HG02970 (cell line): ENCODE data around the gene KRT86.

Experiments
- ATAC-seq: cut with Tn5 transposase; IDR thresholded peaks from one replicate; pipeline ENCODE4 v1.9.1; 2021; ENCODE audit warnings: mild to moderate bottlenecking, moderate library complexity, moderate number of reproducible peaks; ENCODE audit not compliant: unreplicated experiment, low FRiP score

The KRT86 gene

GRCh38 chr12:52274521-52275120 lies at the start of gene KRT86:
TSS of gene KRT86 (plus strand) at chr12:52274645. CDS start at chr12:52301917, 27,272 bp downstream.
- no peak for ATAC-seq

GRCh38 chr12:52225752-52226151 lies 48.7 kb upstream of the KRT86 start:
- no peak for ATAC-seq

GRCh38 chr12:52226446-52226845 lies 48.0 kb upstream of the KRT86 start:
- ATAC-seq = no peak

GRCh38 chr12:52227606-52228166 lies 46.8 kb upstream of the KRT86 start:
- ATAC-seq = no peak

DNA sequence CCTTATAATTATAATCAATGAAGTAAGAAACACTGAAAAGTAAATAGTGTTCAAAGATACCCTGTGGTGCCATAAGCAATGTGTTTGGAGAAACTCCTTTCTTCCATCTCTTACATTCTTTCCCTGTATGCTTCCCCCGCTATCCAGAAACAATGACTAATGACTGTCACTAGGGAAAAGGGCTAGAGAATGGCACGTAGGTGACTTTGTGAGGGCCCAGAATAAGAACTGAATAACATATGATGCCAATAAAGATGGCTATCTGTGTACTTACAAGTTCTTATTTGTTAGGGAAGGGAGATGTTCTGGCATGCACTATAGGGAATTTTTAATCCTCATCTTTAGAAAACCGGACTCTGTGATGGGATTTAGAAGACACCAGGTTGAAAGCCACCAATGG lies 46.1 kb upstream of the KRT86 start:
- ATAC-seq = no peak

GRCh38 chr12:52228931-52229330 lies 45.5 kb upstream of the KRT86 start:
- no peak for ATAC-seq

- no peak for ATAC-seq
Measured at GRCh38 chr12:52229836-52230343, 44.6 kb upstream of the KRT86 start.

DNA sequence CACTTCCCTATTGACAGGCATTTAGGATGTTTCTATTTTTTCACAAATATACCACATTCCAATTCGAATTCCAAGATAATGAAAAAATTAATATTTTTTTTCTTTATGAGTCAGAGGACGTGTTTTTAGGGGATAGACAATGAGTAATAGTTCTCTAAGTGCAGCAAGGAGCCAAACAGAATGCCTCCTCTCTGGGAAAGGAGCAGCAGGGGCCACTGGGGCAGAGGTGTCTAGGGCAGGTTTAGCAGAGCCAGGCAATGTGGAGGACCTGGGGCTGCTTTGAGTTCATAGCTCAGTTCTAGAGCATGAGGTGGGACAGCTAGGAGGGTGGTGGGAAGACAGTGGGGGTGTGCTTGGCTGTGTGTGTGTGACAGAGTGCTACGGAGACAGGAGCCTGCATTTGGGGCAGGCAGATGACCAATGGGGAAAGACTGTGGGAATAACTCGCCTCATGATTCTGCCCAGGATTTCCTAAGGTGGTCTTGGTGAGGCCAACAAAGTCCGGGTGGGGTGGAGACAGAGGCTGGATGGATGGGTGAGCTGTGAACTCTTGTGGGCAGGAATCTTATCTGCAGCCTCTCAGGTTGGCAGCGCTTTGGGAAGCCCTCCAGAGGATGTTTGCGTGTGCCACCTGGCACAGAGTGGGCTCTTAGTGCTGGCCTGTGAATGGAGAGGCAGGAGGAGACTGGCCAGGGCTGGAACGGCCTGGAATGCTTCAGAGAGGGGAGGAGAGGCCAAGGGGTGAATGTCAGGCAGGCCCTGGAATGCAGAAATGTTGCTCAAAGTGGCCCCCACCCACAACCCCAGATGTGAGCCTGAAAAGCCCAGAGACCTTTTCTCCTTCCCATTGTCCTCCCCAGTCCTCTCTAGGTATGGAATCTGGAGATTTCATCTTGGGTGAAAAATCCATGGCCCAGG lies 43.8 kb upstream of the KRT86 start:
- ATAC-seq = no peak

DNA sequence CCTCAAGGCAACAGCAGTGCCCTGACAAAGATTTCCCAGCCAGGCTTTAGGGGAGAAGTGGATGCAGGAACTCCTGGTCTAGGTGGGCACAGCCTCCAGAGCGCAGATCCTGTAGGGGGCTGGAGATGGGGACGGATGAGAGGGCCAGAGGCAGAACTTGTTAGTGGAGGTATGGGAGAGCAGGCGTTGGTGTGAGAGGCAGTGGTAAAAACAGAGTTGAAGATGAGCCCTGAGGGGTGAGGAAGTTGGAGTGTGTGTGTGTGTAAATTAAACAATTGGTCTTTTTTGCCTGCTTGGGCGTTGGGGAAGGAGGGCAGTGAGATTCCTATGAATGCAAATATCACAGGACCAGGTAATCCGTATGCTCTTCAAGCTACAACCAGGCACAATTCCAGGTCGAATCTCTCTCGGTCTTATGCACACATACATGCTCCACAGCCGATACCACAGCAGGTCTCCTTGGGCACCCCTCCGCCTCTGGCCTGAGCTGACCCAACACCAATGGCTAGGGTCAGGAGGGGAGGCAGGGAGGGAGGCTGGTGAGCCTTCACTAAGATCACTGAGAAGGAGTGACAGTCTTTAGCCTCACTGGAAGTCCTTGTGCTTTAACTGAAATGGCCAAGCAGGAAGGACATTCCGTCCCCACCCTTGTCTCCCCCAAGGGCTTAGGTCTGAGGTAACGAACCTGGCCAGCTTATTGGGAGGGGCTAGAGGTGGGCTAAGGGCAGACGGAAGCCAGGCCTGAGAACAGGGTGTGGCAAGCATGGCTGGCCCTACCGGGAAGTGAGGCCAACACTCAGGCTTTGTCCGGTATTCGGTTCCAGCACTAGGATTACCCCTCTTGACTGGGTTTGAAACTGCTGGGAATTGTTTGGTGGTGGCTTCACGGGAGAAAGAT lies 42.9 kb upstream of the KRT86 start:
- no peak for ATAC-seq

- ATAC-seq = no peak
Measured at GRCh38 chr12:52232203-52232673, 42.2 kb upstream of the KRT86 start.

GRCh38 chr12:52232674-52233461 lies 41.6 kb upstream of the KRT86 start, which contains the start of gene KRT7:
TSS of gene KRT7 (plus strand) at chr12:52233243. CDS start at chr12:52233297, 54 bp downstream.
- ATAC-seq = no peak

GRCh38 chr12:52233462-52234207 lies 40.8 kb upstream of the KRT86 start:
- no peak for ATAC-seq

GRCh38 chr12:52234223-52234810 lies 40.1 kb upstream of the KRT86 start:
- ATAC-seq = no peak

DNA sequence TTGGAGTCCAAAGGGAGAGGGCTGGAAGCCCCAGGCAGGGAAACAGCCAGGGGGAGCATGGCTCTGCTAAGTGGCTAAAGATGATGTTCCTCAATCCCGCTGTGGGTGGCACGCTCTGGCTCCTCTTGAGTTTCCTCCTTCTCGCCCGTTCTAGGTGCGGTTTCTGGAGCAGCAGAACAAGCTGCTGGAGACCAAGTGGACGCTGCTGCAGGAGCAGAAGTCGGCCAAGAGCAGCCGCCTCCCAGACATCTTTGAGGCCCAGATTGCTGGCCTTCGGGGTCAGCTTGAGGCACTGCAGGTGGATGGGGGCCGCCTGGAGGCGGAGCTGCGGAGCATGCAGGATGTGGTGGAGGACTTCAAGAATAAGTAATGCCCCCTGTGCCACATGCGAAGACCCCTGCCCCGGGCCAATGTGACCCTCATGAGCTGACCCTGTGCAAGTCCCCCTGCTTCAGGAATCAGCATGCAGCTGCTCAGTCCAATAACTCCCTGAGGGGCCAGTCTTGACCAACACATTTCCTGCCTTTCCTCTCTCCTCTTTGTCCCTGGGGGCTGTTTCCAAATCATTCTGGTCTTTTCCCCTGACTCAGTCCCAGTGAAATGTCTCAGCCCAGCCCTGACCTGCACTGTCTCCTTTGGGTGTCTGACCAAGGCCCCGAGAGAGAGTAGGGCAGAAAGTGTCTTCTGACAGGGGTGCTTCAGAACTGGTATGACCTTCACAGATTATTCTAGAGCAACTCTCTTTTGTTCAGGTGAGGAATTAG lies 39.3 kb upstream of the KRT86 start:
- ATAC-seq = no peak

GRCh38 chr12:52235822-52236361 lies 38.6 kb upstream of the KRT86 start:
- ATAC-seq = no peak

DNA sequence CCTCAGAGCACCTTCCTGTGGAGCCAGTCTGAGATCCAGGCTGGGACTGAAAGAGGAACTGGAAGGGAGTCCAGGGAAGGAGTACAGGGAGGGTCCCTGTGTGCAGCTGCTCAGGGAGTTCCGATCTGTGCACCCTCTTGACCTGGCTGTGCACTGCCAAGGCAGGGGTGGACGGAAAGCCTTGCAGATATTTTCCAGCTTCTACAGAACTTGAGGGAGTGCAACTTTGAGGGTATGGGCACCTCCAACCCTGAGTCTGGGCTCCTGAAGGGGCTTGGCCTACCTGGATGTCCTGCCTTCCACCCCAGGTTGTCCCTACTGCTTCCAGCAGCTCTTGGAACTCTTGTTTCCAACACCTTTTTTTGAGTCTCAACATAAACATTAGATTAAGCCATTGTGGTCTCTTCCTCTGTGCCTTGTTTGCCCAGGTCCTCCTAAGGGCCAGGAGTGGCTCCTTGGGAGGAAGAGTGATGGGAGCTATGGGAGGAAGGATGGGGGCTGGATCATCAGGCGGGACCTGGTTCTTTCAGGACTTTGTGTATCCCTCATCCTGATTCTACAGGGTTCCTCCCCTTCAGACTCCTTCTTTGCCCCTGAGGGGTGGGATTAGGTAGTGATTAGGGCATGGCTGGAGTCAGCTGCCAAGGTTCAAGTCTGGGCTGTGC lies 37.9 kb upstream of the KRT86 start:
- ATAC-seq = no peak
